GM18505 (cell line): ENCODE results near the gene PTCD2.

ENCODE experiments used
- ATAC-seq: cut with Tn5 transposase; IDR thresholded peaks from one replicate; pipeline ENCODE4 v1.9.1; 2021; ENCODE audit not compliant: unreplicated experiment
- POLR2A ChIP-seq: IDR thresholded peaks from 4 replicates; pipeline ENCODE4 v1.6.1; 2011; ENCODE audit warnings: borderline replicate concordance; ENCODE audit not compliant: insufficient read depth, insufficient read length; ENCODE audit errors: extremely low read depth

Gene PTCD2

DNA sequence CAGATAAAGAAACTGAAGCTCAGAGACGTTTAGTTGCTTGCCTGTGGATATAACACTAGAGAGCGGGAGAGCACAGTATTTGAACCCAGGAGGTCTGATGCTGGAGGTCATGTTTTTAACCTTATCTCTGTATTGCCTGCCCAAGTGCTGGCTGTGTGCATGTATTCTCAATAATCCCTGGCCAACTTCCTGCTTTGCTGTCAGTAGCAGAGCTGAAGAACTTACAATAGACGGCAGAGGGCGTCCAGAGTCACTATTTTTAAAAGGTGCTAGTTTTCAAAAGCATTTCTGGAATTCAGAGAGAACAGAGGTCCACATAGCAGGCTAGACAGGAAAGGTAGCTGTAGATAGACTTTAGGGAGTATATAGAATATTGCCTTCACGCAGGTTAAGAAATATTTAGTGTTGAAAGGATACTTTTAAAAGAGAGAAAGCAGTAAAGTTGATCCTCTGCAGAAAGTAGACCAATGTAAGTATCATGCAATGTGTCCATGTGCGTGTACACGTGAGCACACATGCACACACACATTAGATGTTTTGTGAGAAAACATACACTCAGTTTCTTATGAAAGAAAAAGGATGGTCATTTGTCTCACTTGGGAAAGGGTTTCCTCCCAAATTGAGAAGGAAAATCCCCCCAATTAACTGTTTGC lies 46.3 kb downstream of the PTCD2 start:
- ATAC-seq = peak; percentile 55
- no peak for TF ChIP-seq POLR2A

DNA sequence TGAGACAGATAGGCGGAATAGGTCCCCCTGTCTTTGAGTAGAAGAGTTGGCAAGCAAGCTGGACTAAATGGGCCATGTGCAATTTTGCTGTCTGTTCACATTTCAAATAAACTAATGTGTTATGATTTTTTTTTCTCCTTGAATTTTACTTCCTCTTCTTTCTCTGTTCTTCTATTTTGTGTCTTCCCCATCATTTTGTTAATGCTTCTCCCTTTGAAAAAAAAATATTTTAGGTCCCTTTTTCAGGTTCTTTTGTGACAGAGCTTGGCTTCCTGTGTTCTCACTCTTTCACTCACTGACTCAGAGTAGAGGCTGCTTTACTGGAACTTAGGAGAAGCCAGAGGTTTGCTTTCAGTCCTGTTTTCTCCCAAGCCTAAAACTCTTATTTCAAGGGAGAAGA lies 48.1 kb downstream of the PTCD2 start:
- no peak for ATAC-seq
- no peak for TF ChIP-seq POLR2A

DNA sequence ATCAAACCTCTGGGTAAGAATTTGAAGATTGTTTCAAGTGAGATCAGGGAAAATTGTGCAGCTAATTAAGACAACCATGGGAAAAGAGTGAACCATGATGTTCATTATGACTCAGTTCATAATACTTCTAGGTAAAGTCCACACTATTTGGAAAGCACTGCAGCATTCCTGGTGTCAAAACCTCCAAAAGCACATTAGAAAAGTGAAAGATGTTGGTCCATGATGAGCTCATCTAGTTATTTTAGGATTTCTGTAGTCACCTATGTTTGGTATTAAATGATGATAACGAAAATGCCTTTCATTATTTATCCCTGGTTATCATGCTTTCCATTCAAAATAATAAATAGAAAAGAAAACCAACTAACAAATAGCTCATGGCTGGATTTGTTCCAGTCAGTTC lies 49.1 kb downstream of the PTCD2 start:
- ATAC-seq = no peak

DNA sequence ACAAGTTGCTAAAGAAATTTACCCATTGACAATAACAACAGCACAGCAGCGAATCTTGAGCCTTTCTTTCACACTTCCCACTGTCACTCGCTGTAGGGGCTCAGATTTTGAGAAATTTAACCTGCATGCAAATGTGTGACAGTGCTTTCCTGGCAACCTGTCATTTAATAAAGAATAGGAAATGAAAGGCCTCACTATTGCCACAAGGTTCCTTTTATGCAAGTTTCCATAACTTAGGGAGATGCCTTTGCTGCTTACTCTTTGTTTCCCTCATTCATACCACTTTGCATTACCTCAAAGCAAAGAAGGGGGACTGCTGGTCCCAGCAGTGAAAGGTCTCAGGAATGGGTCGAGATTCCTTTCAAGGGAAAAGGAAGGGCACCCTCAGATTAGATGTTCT lies 49.5 kb downstream of the PTCD2 start:
- TF ChIP-seq POLR2A = no peak
- ATAC-seq = no peak

More for the DNA sequence above, 49.1 kb downstream of the PTCD2 start:
- no peak for TF ChIP-seq POLR2A

DNA sequence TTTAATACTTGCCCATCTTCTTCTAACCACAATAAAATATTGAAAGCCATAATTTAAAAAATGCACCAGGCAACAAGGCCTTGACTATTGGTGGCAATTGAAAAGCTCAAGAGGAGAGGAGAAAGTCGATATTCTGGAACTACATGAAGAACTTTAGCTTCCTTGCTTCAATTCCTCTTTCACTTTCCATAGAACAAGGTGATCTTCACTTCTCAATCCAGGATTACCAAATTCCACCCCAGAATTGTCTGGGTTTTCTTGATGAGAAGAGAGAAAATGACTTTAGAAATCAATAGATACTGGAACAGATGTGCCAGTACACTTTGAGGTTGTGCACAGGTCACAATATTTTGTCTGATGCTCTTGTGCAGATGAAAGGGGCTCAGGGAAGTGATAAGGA lies 52.2 kb downstream of the PTCD2 start:
- no peak for ATAC-seq
- TF ChIP-seq POLR2A = no peak

DNA sequence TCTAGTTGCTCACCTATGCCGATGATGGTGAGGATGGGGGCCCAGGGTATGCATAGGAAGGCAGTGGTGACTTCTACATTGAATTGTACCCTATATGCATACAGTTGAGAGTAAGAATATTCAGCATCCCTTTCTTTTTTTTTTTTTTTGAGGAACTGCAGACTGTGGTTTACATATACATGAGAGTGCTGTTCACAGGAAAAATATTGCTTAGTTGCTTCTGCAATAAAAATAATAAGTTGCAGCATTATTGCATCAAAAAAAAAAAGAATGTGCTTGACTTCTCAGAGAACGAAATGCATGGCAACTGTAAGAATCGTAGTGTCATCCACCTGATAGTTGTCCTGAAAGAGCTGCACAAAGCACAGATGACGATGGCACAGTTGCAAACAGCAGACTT lies 52.8 kb downstream of the PTCD2 start:
- TF ChIP-seq POLR2A = no peak
- no peak for ATAC-seq

DNA sequence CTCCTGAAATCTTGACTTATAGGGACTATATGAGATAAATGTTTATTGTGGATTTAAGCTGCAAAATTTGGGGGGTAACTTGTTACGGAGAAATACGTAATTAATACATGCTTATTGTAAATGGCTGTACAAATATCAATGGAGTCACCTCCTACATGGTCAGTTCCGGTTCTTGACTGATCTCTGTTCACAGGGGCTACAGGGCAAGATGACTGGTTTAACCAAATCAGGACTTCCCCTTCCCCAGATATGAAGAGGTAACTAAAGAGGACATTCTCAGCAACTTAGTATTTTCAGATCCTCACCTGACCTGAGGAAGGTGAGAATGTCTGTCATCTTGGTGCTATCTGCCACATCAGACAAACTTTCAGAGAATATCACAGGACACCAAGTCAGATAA lies 54.7 kb downstream of the PTCD2 start:
- no peak for ATAC-seq
- TF ChIP-seq POLR2A = no peak

DNA sequence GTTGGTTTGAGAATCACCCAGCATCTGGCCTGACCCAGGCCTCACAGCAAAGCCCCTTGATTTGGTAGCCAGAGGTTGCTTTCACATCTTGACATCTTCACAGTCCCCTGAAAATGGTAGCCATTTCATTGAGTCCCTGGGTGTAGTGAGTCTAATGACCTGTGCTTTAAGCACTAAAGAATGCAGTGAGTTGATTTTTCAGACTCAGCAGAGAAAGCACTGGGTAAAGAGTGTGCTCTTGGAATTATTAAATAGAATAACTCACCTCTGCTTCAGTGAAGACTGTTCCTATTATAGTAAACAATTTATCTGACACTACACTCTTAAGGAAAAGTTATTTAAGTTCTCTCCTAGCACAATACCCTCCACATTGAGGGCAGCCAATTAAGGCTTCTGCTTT lies 56.2 kb downstream of the PTCD2 start:
- no peak for ATAC-seq
- no peak for TF ChIP-seq POLR2A

DNA sequence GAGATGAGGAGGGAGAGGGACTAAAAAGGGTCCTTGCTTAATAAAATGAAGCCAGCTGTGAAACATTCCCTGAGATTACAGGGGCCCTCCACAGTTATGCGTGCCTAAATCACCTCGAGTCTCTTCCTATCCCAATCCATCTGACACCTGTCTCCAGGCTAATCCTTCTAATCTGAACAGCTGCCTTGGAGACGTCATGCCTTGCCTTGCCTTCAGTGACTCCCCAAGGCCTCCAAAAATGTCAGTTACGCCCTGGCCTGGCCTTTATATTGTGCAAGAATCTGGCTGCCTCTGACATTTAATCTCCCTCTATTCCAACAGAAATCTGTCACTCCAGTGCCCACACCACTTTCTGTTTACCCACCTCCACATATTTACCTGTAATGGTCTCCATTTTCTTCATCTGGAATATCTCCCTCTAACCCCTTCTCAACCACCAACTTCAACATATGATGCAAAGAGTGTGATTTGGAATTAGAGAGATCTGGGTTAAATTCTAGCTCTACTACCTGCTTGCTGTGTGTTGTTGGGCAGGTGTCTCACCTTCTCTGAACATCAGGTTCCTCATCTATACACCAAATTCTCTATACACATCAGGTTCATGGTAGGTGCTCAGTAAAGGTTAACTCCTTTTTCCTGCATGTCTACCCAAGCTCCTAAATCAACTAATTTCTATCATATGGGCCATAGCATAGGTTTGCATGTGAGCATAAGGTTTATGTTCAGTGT lies 57.9 kb downstream of the PTCD2 start:
- ATAC-seq = no peak
- TF ChIP-seq POLR2A = no peak

DNA sequence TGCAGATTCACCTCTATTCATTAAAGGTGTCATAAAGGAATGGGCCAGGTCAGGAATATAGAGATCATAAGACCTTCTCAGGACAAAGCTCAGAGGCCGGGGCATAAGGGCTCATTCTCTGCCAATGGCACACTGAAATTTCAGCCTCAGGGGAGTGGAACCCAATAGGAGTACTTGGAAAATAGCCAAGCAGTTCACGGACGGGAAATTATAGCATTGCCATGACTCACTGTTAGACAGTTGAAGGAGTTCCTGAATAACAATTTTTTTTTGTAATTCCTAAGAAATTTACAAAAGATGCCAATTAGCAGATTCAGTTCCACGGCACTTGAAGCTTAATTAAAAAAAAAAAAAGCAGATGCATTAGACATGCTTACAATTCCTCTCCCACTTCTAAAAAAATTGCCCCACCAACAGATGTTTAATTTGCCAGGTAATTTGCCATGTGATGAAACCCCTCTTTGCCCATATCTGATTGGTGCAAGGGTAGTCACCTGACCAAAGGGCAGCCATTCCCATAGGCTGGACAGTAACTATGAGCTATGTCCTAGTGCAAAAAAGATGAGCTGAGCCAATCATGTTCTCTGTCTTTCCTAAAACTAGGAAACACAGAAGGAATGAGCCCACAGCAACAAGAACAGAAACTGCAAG lies 58.6 kb downstream of the PTCD2 start:
- TF ChIP-seq POLR2A = no peak
- ATAC-seq = no peak

DNA sequence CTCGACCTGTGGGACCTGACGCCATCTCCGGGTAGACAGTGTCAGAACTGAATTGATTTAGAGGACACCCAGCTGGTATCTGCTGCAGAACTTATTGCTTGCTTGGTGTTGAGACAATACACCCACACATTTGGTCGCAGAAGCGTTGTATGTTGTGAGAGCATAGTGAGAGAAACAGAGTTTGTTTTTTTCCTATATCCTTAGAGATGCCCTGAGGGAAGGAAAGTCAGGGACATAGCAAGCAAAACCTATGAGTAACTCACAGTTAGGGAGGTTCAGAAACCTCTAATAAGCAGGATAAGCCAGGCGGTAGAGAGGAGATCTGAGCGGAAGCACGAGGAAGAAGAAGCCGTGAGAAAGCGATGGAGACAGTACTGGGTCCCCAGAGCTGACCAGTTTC lies 59.8 kb downstream of the PTCD2 start:
- ATAC-seq = no peak

DNA sequence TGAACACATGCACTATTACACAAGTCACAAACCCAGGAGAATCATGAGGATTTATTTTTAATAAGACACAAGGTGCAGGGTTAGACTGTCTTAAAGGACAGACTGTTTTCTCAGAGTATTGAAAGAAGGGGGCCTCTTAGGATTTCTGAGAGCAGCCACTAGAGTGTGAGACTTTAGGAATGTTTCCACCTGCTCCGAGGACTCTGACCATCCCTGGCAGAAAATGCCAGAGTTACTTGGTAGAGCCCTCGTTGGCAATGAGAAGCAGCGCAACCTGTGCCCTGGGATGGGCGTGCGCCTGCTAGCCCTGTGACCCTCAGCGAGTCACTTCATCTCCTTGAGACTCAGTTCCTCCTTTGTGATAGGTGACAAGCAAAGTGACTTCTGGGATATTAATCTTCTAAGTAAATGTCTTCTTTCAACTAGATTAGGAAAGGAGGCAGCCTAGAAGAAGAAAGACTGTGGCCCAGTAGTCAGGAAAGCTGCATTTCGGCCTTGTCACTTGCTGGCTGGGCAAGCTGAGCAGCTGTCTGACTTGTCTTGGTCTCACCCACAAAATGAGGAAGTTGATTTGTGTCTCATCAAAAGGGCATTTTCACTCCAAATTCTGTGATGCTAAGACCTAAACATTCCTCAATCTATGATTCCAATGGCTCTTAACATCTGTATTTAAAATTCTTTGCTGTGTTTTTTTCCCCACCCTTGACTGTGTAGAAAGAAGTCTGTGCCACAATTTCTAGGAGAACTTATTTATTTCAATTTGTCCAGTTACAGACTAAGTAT lies 60.5 kb downstream of the PTCD2 start:
- peak; percentile 70 for ATAC-seq
- no peak for TF ChIP-seq POLR2A

More for the DNA sequence above, 59.8 kb downstream of the PTCD2 start:
- TF ChIP-seq POLR2A = no peak

DNA sequence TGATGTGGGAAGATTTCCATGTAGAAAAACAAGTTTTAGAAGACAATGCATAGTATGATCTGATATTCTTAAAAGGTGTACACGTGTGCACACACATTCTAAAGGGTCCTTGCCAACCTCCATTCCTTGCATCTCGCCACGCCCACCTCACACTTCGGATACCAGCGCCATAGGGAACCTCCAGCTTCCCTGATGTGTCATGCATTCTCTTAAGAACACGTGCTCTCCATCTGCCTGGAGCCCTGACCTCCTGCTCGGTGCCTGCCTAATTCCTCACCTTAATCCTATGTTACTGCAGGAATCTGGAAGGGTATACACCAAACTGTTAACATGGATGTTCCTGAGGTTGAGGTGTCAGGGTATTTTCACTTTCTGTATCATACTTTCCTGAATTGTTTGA lies 63.1 kb downstream of the PTCD2 start:
- TF ChIP-seq POLR2A = no peak
- ATAC-seq = no peak
